GM12878 (cell line): ENCODE results near the gene SSTR4. TPM values are rescaled to one million over a fixed set of nuclear protein-coding genes. Genes with fewer than 3 reads are reported as not detected.

Source experiments
- ATAC-seq: fragments of 200-7000 bp; cut with Tn5 transposase; 3 replicates; pipeline ENCODE4 v1.9.1; 2020; ENCODE audit warnings: mild to moderate bottlenecking, moderate library complexity
- BruUV-seq: library from RNA; stranded (reverse); fragments of 400-500 nt; replicated peaks from 2 replicates; lab custom pipeline; 2021; lab: Mats Ljungman, UMichigan
- CTCF ChIA-PET: fragments of 300-600 bp; sonication (Branson Sonifier 250); formaldehyde crosslinking; extraction: SDS; loops from one replicate; lab custom pipeline; 2021; ENCODE audit warnings: inconsistent platforms; lab: Yijun Ruan, JAX
- POLR2A ChIA-PET: fragments of 350-600 bp; formaldehyde crosslinking; extraction: SDS; loops from one replicate; lab custom pipeline; 2021; ENCODE audit warnings: inconsistent platforms; lab: Charles Lee
- RAD21 ChIA-PET: fragments of 300-600 bp; sonication (Branson Sonifier 250); formaldehyde crosslinking; loops from one replicate; lab custom pipeline; 2023; ENCODE audit warnings: antibody characterized with exemption; ENCODE audit not compliant: unreplicated experiment; lab: Charles Lee
- SMC1A ChIA-PET: fragments of 300-600 bp; sonication (Branson Sonifier 250); formaldehyde crosslinking; loops from one replicate; lab custom pipeline; 2023; ENCODE audit not compliant: unreplicated experiment, uncharacterized antibody; lab: Charles Lee
- DNase-seq: peaks from one replicate; pipeline ENCODE4 v3.0.0-alpha.2; 2011; ENCODE audit warnings: low read depth, low spot score
- FAIRE-seq: peaks from 3 replicates; lab custom pipeline; 2011; peaks lifted over from hg19 to GRCh38; lab: Jason Lieb, UNC
- H2AFZ ChIP-seq: 2 replicates; pipeline ENCODE4 v1.6.0; 2011; ENCODE audit warnings: low read depth, low read length, control low read depth; ENCODE audit not compliant: control insufficient read depth
- H3K27ac ChIP-seq: 2 replicates; pipeline ENCODE4 v1.5.1; 2011; ENCODE audit warnings: control low read depth; ENCODE audit not compliant: control insufficient read depth, insufficient read depth
- H3K27me3 ChIP-seq, 2 experiments: replicated peaks in 1 of 2; 2 replicates each; pipeline versions ENCODE4 v1.6.0 to v1.6.1; 2011; ENCODE audit warnings: low read length in 1 of 2; ENCODE audit not compliant: control insufficient read depth in 2 of 2, insufficient read depth in 2 of 2
- H3K36me3 ChIP-seq, 2 experiments: 2 replicates each; pipeline ENCODE4 v1.5.1; 2011; ENCODE audit warnings: low read length in 1 of 2; ENCODE audit not compliant: control insufficient read depth in 2 of 2, insufficient read depth in 2 of 2
- H3K4me1 ChIP-seq: 2 replicates; pipeline ENCODE4 v1.6.1; 2011; ENCODE audit warnings: mild to moderate bottlenecking, low read length, moderate library complexity, mixed read lengths; ENCODE audit not compliant: control insufficient read depth, insufficient read depth
- H3K4me2 ChIP-seq: 2 replicates; pipeline ENCODE4 v1.6.0; 2011; ENCODE audit warnings: control low read depth; ENCODE audit not compliant: control insufficient read depth, insufficient read depth
- H3K4me3 ChIP-seq: fragments of 200-600 bp; sonication (generic); 2 replicates; pipeline ENCODE4 v1.5.1; 2016
- H3K79me2 ChIP-seq: 2 replicates; pipeline ENCODE4 v1.6.0; 2011; ENCODE audit warnings: low read length; ENCODE audit not compliant: control insufficient read depth, insufficient read depth
- H3K9ac ChIP-seq: 2 replicates; pipeline ENCODE4 v1.8.0; 2011; ENCODE audit warnings: low read length, control low read depth, mixed read lengths; ENCODE audit not compliant: control insufficient read depth, insufficient read depth
- H3K9me3 ChIP-seq: replicated peaks from 3 replicates; pipeline ENCODE4 v1.5.1; 2011; ENCODE audit warnings: mild to moderate bottlenecking, low read length; ENCODE audit not compliant: control insufficient read depth, insufficient read depth
- H4K20me1 ChIP-seq: 2 replicates; pipeline ENCODE4 v1.6.0; 2011; ENCODE audit not compliant: control insufficient read depth, insufficient read depth
- CBFB ChIP-seq: IDR thresholded peaks from 2 replicates; pipeline ENCODE4 v1.6.1; 2016; ENCODE audit warnings: antibody characterized with exemption, low read depth
- CREM ChIP-seq: IDR thresholded peaks from 2 replicates; pipeline ENCODE4 v1.6.1; 2014; ENCODE audit warnings: antibody characterized with exemption, low read depth
- EZH2 ChIP-seq: IDR thresholded peaks from 2 replicates; pipeline ENCODE4 v1.6.1; 2012; ENCODE audit warnings: low read depth, mild to moderate bottlenecking, control low read depth, inconsistent platforms, low read length, borderline replicate concordance; ENCODE audit not compliant: control insufficient read depth
- IKZF2 ChIP-seq, 2 experiments: fragments of 450-650 bp; IDR thresholded peaks; 2 replicates each; pipeline ENCODE4 v1.6.1; 2017; ENCODE audit warnings: mild to moderate bottlenecking in 2 of 2, moderate library complexity in 2 of 2
- KLF5 ChIP-seq: fragments of 450-650 bp; IDR thresholded peaks from 2 replicates; pipeline ENCODE4 v1.6.1; 2014; ENCODE audit warnings: mild to moderate bottlenecking; ENCODE audit not compliant: partially characterized antibody
- MAX ChIP-seq: IDR thresholded peaks from 2 replicates; pipeline ENCODE4 v1.6.1; 2012; ENCODE audit warnings: low read depth, low read length, improper control_type of control experiment
- MYB ChIP-seq: fragments of 150-350 bp; IDR thresholded peaks from 2 replicates; pipeline ENCODE4 v1.6.1; 2014; ENCODE audit warnings: mild to moderate bottlenecking, low read depth, low read length, borderline replicate concordance
- NR2C1 ChIP-seq: fragments of 450-650 bp; IDR thresholded peaks from 2 replicates; pipeline ENCODE4 v1.6.1; 2017; ENCODE audit warnings: antibody characterized with exemption, mild to moderate bottlenecking, moderate library complexity
- PML ChIP-seq: IDR thresholded peaks from 2 replicates; pipeline ENCODE4 v1.6.1; 2012; ENCODE audit warnings: low read length, inconsistent platforms
- RAD21 ChIP-seq: IDR thresholded peaks from 2 replicates; pipeline ENCODE4 v1.6.1; 2011; ENCODE audit warnings: mild to moderate bottlenecking, low read depth, low read length, moderate library complexity; ENCODE audit not compliant: insufficient read depth
- TAF1 ChIP-seq: IDR thresholded peaks from 2 replicates; pipeline ENCODE4 v1.6.1; 2011; ENCODE audit warnings: mild to moderate bottlenecking, low read depth, low read length, borderline replicate concordance
- TCF7 ChIP-seq: IDR thresholded peaks from 2 replicates; pipeline ENCODE4 v1.6.1; 2014; ENCODE audit warnings: antibody characterized with exemption, borderline replicate concordance
- ZNF274 ChIP-seq: IDR thresholded peaks from one replicate; pipeline ENCODE4 v1.8.0; 2011; ENCODE audit not compliant: insufficient read length, insufficient read depth
- WGBS: methylation state at CpG from one replicate; pipeline ENCODE4 v1.1.6; 2016; ENCODE audit warnings: low lambda C conversion rate; ENCODE audit not compliant: insufficient replicate concordance, insufficient coverage; ENCODE audit errors: missing lambda C conversion rate; 5-methylcytosine and 5-hydroxymethylcytosine counted together
- in situ Hi-C: fragments of 300-500 bp; cut with MboI; formaldehyde crosslinking; loops from 9 replicates; pipeline ENCODE4 v1.14.3; 2018; ENCODE audit warnings: mixed read lengths
- intact Hi-C: fragments of 100-400 bp; cut with micrococcal nuclease; formaldehyde crosslinking; loops from one replicate; pipeline ENCODE4 v1.14.2; 2022; ENCODE audit not compliant: unreplicated experiment
- polyA plus RNA-seq, 11 experiments: library from polyadenylated mRNA; depleted of rRNA in 4 of 11; unstranded in 6 of 11; stranded (reverse) in 5 of 11; fragments of >200 nt; fragmentation: Nextera tagmentation in 4 of 11; fragmentation: Illumina TruSeq in 1 of 11; extraction: Ambion mirVana in 4 of 11; extraction: Trizol in 1 of 11; gene quantifications; 1 replicate in 1 of 11; 2 replicates in 10 of 11; pipeline versions ENCODE4 v1.2.1 to v1.2.3, GENCODE V29; 2011 to 2016; ENCODE audit warnings: inconsistent platforms in 2 of 11, missing spikeins in 2 of 11, low read depth in 1 of 11
- total RNA-seq, 4 experiments: library from RNA; depleted of rRNA in 3 of 4; stranded (reverse); fragments of >200 nt in 3 of 4; fragmentation: Illumina TruSeq in 1 of 4; extraction: Trizol in 1 of 4; gene quantifications; 2 replicates each; pipeline versions ENCODE4 v1.2.1 to v1.2.3, GENCODE V29; 2013 to 2021
- TF ChIP-seq, protein P1 (sequence below): fragments of 450-650 bp; formaldehyde crosslinking; IDR thresholded peaks from 2 replicates; pipeline ENCODE4 v1.4.0; 2020; ENCODE audit warnings: mild to moderate bottlenecking, moderate library complexity

The SSTR4 gene
- total and polyA plus RNA-seq, 10 of the 15 experiments (the other 5 are each of a cell fraction or from before 2014, with no cell fraction given), result not detected

- intact Hi-C loops (no loop called here), in situ Hi-C loops (no loop called here)
- Histone ChIP-seq H3K4me1 (no peaks in the 10 kb centered on the region), H3K4me3 (no peak overlapping the region), H3K9ac (no peak overlapping the region), H3K4me2 (no peak overlapping the region), H3K79me2 (no peaks in the 10 kb centered on the region), H3K27ac (no peak overlapping the region), H4K20me1 (no peaks in the 10 kb centered on the region), H3K27me3 (no peaks in the 10 kb centered on the region), H3K36me3 (no peaks in the 10 kb centered on the region), H3K9me3 (no peaks in the 10 kb centered on the region), H2AFZ (no peak overlapping the region)
- CTCF ChIA-PET, result no interaction called here
- ATAC-seq (no peak), DNase-seq (no peak), FAIRE-seq (no peak)
- WGBS, result 0% methylated on average over 1 of the region's 1 CpG
- POLR2A ChIA-PET, result no interaction called here
- TF ChIP-seq ZNF274 (no peak), CBFB (no peak), MYB (no peak), RAD21 (no peak), TCF7 (no peak), IKZF2 (IDR thresholded peaks at IDR 0.05) (no peak), MAX (no peak), PML (no peak), CREM (no peak), EZH2 (no peak), TAF1 (no peak), KLF5 (no peak), NR2C1 (no peak)
- TF ChIP-seq, protein P1, sequence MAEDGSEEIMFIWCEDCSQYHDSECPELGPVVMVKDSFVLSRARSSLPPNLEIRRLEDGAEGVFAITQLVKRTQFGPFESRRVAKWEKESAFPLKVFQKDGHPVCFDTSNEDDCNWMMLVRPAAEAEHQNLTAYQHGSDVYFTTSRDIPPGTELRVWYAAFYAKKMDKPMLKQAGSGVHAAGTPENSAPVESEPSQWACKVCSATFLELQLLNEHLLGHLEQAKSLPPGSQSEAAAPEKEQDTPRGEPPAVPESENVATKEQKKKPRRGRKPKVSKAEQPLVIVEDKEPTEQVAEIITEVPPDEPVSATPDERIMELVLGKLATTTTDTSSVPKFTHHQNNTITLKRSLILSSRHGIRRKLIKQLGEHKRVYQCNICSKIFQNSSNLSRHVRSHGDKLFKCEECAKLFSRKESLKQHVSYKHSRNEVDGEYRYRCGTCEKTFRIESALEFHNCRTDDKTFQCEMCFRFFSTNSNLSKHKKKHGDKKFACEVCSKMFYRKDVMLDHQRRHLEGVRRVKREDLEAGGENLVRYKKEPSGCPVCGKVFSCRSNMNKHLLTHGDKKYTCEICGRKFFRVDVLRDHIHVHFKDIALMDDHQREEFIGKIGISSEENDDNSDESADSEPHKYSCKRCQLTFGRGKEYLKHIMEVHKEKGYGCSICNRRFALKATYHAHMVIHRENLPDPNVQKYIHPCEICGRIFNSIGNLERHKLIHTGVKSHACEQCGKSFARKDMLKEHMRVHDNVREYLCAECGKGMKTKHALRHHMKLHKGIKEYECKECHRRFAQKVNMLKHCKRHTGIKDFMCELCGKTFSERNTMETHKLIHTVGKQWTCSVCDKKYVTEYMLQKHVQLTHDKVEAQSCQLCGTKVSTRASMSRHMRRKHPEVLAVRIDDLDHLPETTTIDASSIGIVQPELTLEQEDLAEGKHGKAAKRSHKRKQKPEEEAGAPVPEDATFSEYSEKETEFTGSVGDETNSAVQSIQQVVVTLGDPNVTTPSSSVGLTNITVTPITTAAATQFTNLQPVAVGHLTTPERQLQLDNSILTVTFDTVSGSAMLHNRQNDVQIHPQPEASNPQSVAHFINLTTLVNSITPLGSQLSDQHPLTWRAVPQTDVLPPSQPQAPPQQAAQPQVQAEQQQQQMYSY (CRISPR knock-in tag), result no peak
- no TSS peak for BruUV-seq
- SMC1A ChIA-PET, result no interaction called here
- RAD21 ChIA-PET, result no interaction called here
Measured at GRCh38 chr20:22995923-22996322, 39.2 kb upstream of the SSTR4 start.
